NB4 (cell line): ENCODE data around the gene YKT6.

ENCODE experiments used
- DNase-seq: peaks from one replicate; pipeline ENCODE4 v3.0.0; 2010; ENCODE audit warnings: low read depth
- H3K4me3 ChIP-seq: one replicate; pipeline ENCODE4 v1.5.1; 2011; ENCODE audit warnings: mild to moderate bottlenecking, low read depth, low read length, moderate library complexity
- MYC ChIP-seq: IDR thresholded peaks from 2 replicates; pipeline ENCODE4 v1.6.1; 2011; ENCODE audit warnings: low read depth, low read length
- POLR2A ChIP-seq: IDR thresholded peaks from 2 replicates; pipeline ENCODE4 v1.6.1; 2011; ENCODE audit warnings: mild to moderate bottlenecking; ENCODE audit not compliant: insufficient read length; ENCODE audit errors: extremely low read depth
- TF ChIP-seq, protein P1 (sequence below): IDR thresholded peaks from 2 replicates; pipeline ENCODE4 v1.6.1; 2011; ENCODE audit warnings: low read depth, low read length
- TF ChIP-seq, protein P2 (sequence below): IDR thresholded peaks from one replicate; pipeline ENCODE4 v1.5.1; 2012; ENCODE audit warnings: low read depth, low read length

The YKT6 gene

DNA sequence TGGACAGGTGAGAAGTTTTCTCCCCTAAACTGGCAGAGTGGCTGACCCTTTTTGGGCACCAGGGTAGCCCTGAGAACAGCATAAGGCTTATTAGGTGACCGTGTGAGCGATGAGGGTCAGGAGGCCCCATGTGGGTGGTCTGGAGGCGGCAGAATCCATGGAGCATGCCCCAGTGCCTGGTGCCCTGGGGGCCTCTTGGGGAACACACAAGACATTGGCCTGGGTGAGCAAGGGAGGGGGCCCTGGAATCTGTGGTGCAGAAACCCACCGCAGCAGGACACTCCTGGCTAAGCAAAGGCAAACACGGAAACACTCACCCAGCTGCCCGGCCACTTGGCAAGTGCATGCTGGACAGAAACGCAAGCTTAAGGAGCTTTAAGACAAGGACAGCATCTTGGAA is 29.5 kb downstream of the YKT6 start:
- no peak for TF ChIP-seq MYC
- TF ChIP-seq POLR2A = no peak
- TF ChIP-seq, protein P1, sequence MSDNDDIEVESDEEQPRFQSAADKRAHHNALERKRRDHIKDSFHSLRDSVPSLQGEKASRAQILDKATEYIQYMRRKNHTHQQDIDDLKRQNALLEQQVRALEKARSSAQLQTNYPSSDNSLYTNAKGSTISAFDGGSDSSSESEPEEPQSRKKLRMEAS = no peak
- TF ChIP-seq, protein P2, sequence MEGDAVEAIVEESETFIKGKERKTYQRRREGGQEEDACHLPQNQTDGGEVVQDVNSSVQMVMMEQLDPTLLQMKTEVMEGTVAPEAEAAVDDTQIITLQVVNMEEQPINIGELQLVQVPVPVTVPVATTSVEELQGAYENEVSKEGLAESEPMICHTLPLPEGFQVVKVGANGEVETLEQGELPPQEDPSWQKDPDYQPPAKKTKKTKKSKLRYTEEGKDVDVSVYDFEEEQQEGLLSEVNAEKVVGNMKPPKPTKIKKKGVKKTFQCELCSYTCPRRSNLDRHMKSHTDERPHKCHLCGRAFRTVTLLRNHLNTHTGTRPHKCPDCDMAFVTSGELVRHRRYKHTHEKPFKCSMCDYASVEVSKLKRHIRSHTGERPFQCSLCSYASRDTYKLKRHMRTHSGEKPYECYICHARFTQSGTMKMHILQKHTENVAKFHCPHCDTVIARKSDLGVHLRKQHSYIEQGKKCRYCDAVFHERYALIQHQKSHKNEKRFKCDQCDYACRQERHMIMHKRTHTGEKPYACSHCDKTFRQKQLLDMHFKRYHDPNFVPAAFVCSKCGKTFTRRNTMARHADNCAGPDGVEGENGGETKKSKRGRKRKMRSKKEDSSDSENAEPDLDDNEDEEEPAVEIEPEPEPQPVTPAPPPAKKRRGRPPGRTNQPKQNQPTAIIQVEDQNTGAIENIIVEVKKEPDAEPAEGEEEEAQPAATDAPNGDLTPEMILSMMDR = no peak
- no peak for DNase-seq
- no peak overlapping the region for H3K4me3 ChIP-seq

GRCh38 chr7:44231088-44231487 is 30.3 kb downstream of the YKT6 start:
- TF ChIP-seq, protein P1 = no peak
- no peak for TF ChIP-seq POLR2A
- TF ChIP-seq, protein P2 = no peak
- no peak for TF ChIP-seq MYC
- no peak for DNase-seq

GRCh38 chr7:44232396-44232795 is 31.6 kb downstream of the YKT6 start:
- TF ChIP-seq MYC (no peak), POLR2A (no peak)
- TF ChIP-seq, protein P2 = no peak
- TF ChIP-seq, protein P1 = no peak
- H3K4me3 ChIP-seq = no peak overlapping the region
- DNase-seq = no peak

More at GRCh38 chr7:44231088-44231487, 30.3 kb downstream of the YKT6 start:
- H3K4me3 ChIP-seq = no peak overlapping the region

- TF ChIP-seq, protein P2 = no peak
- TF ChIP-seq MYC (no peak), POLR2A (no peak)
- TF ChIP-seq, protein P1 = no peak
- no peak overlapping the region for H3K4me3 ChIP-seq
Observed at GRCh38 chr7:44232901-44233715, 32.3 kb downstream of the YKT6 start.

GRCh38 chr7:44235066-44235465 is 34.3 kb downstream of the YKT6 start:
- TF ChIP-seq MYC = no peak
- TF ChIP-seq, protein P2 = no peak
- TF ChIP-seq, protein P1 = no peak
- TF ChIP-seq POLR2A = no peak
- H3K4me3 ChIP-seq = no peak overlapping the region
- no peak for DNase-seq

More at GRCh38 chr7:44232901-44233715, 32.3 kb downstream of the YKT6 start:
- DNase-seq = no peak
